ENCODE results near the gene CFAP100.

Gene CFAP100

DNA sequence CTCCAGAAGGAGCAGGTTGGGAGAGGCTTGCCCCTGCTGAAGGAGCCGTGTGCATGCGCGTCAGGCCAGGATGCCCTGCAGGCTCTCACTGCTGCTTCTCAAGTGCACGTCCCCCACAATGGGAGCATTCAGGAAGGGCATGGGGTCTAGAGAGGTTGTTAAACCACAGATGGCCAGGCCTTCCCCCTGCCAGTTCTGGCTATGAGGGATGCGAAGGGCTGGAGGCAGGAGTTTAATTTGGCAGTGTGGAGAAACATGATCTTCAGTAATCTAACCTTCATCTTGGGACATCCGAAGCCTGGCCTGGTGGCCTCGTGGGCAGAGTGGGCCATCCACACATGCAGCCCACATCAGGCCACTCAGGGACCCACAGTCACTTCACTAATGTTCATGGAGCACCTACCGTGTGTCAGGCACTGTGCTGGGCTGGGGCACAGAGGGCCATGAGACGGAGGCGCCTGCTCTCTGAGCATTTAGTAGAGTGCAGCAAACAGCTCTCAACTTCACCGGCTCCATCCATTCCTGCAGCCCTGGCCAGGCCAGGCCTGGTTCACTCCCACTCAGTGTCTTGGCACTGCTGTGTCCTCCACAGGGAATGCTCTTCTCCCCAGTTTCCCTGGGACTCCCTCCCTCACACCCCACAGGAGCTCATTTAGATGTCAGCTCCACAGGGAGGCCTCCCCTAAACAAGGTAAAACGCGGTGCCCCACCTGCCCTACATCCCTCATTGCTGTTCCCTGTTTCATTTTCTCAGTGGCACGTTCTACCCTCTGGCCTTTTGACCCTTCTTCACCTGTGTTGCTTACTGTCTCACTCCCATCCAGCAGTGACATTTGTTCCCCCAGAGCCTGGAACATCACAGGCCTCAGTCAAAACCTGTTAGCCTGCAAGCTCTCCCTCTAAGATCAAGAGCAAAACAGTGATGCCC lies 4.0 kb downstream of the CFAP100 start:
- H3K36me3 ChIP-seq (ENCODE audit: insufficient read depth, insufficient read length, low read length) = no peaks in the 10 kb centered on the region

DNA sequence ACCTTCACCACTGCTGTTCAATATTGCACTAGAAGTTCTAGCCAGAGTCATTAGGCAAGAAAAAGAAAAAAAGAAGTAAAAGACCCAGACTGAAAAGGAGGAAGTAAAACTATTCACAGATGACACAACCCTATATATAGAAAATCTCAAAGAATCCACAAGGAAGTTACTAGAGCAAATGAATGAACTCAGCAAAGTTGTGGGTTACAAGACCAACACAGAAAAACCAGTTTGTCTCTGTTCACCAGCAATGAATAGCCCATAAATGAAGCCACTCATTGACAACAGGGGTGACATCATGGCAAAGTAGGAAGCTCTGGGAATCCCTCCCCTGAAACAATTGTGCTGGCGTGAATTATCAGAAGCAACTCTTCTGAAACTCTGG lies 4.6 kb downstream of the CFAP100 start:
- peaks cover 9% of the 10 kb centered on the region for H3K4me1 ChIP-seq (ENCODE audit: insufficient read depth, insufficient read length)
- no peak overlapping the region for H3K9ac ChIP-seq (ENCODE audit: insufficient read length, low read depth)
- H3K4me3 ChIP-seq (ENCODE audit: insufficient read length, low read depth) = no peak overlapping the region
- no peaks in the 10 kb centered on the region for H3K36me3 ChIP-seq (ENCODE audit: insufficient read depth, insufficient read length, low read length)
- no peaks in the 10 kb centered on the region for H3K9me3 ChIP-seq (ENCODE audit: insufficient read depth, low read length)
- DNase-seq (ENCODE audit: low read depth, low spot score) = no peak
- H3K27me3 ChIP-seq (ENCODE audit: insufficient read depth, insufficient read length) = no peaks in the 10 kb centered on the region
- TF ChIP-seq YY1 (IDR thresholded peaks at IDR 0.05; ENCODE audit: insufficient read depth, insufficient read length) = no peak
- no peak for TF ChIP-seq ZNF274 (IDR thresholded peaks at IDR 0.05; ENCODE audit: low read depth, low read length)
- TF ChIP-seq SUZ12 (IDR thresholded peaks at IDR 0.05; ENCODE audit: extremely low read depth, insufficient read depth, insufficient read length) = no peak

More for the DNA sequence above, 4.0 kb downstream of the CFAP100 start:
- no peak overlapping the region for H3K4me3 ChIP-seq (ENCODE audit: insufficient read length, low read depth)
- H3K4me1 ChIP-seq (ENCODE audit: insufficient read depth, insufficient read length) = peaks cover 9% of the 10 kb centered on the region
- H3K9ac ChIP-seq (ENCODE audit: insufficient read length, low read depth) = no peak overlapping the region
- no peak for DNase-seq (ENCODE audit: low read depth, low spot score)
- no peaks in the 10 kb centered on the region for H3K9me3 ChIP-seq (ENCODE audit: insufficient read depth, low read length)
- no peak for TF ChIP-seq SUZ12 (IDR thresholded peaks at IDR 0.05; ENCODE audit: extremely low read depth, insufficient read depth, insufficient read length)
- TF ChIP-seq ZNF274 (IDR thresholded peaks at IDR 0.05; ENCODE audit: low read depth, low read length) = no peak
- no peak for TF ChIP-seq YY1 (IDR thresholded peaks at IDR 0.05; ENCODE audit: insufficient read depth, insufficient read length)
- H3K27me3 ChIP-seq (ENCODE audit: insufficient read depth, insufficient read length) = no peaks in the 10 kb centered on the region

DNA sequence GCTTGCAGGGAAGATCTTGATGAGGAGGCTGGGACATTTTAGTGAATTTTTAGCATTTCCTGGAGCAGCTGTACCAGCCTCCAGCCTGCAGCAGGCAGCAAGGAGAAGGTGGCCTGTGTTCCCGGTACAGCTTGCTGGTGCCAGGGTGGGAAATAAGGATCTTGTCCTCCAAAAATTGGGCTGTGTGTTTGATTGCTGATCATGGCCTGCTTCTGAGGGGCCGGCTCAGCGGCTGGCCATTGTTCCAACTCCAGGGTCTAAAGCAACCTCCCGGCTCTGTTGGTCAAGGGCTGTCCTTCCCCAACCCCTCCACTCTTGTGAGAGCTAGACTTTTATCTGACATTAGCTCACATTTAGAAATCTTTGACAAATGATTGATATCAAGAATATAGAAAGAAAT lies 5.0 kb downstream of the CFAP100 start:
- H3K4me1 ChIP-seq (ENCODE audit: insufficient read depth, insufficient read length) = peaks cover 9% of the 10 kb centered on the region
- TF ChIP-seq SUZ12 (IDR thresholded peaks at IDR 0.05; ENCODE audit: extremely low read depth, insufficient read depth, insufficient read length) = no peak
- no peak for TF ChIP-seq ZNF274 (IDR thresholded peaks at IDR 0.05; ENCODE audit: low read depth, low read length)
- TF ChIP-seq YY1 (IDR thresholded peaks at IDR 0.05; ENCODE audit: insufficient read depth, insufficient read length) = no peak
- H3K9ac ChIP-seq (ENCODE audit: insufficient read length, low read depth) = no peak overlapping the region
- DNase-seq (ENCODE audit: low read depth, low spot score) = no peak
- H3K4me3 ChIP-seq (ENCODE audit: insufficient read length, low read depth) = no peak overlapping the region
- H3K27me3 ChIP-seq (ENCODE audit: insufficient read depth, insufficient read length) = no peaks in the 10 kb centered on the region
- H3K9me3 ChIP-seq (ENCODE audit: insufficient read depth, low read length) = no peaks in the 10 kb centered on the region
- no peaks in the 10 kb centered on the region for H3K36me3 ChIP-seq (ENCODE audit: insufficient read depth, insufficient read length, low read length)

DNA sequence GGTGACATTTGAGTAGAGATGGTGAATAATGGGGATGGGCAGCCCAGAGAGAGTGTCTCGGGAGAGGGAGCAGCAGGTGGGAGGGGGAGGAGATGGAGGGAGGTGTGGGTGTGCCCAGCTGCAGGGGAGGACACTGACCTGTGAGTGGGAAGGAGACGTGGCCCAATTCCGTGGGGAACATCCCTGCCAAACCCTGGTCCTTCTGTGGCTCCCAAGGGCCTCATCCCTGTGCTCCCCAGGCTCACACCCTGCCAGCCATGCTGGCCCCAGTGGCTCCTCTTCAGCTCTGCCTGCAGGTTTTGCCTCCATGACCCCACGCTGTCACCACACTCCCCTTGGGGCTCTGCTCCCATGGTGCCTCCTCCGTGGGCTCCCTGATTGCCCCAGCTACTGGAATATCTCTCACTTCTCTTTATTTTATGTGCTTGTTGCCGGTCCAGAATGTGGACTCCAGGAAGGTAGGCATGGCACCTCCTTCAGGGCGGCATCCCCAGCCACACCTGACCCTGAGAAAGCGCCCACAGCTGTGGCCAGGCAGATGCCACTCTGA lies 7.0 kb downstream of the CFAP100 start:
- H3K9me3 ChIP-seq (ENCODE audit: insufficient read depth, low read length) = no peaks in the 10 kb centered on the region
- no peak overlapping the region for H3K4me3 ChIP-seq (ENCODE audit: insufficient read length, low read depth)
- H3K36me3 ChIP-seq (ENCODE audit: insufficient read depth, insufficient read length, low read length) = no peaks in the 10 kb centered on the region
- no peak overlapping the region for H3K9ac ChIP-seq (ENCODE audit: insufficient read length, low read depth)
- DNase-seq (ENCODE audit: low read depth, low spot score) = no peak
- no peaks in the 10 kb centered on the region for H3K27me3 ChIP-seq (ENCODE audit: insufficient read depth, insufficient read length)
- no peak for TF ChIP-seq ZNF274 (IDR thresholded peaks at IDR 0.05; ENCODE audit: low read depth, low read length)
- no peak for TF ChIP-seq YY1 (IDR thresholded peaks at IDR 0.05; ENCODE audit: insufficient read depth, insufficient read length)
- no peak for TF ChIP-seq SUZ12 (IDR thresholded peaks at IDR 0.05; ENCODE audit: extremely low read depth, insufficient read depth, insufficient read length)
- peaks cover 12% of the 10 kb centered on the region for H3K4me1 ChIP-seq (ENCODE audit: insufficient read depth, insufficient read length)

DNA sequence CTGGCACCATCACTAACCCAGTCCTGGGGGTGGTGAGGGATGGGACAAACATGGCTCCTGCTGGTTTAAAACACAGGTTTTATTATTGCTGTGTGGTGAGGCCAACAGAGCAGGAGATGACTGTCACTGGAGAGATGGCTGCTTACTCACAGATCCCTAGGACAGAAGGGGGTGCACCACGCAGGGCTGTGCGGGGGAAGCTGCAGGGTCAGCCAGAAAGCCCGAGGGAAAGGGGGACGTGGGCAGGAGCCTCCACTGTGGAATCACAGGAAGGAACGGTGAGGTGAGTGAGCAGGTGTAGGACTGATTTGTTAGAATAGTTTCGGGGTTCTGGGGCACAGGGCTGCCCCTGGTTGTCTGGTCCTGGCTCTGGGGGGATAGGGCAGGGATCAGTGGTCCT lies 7.5 kb downstream of the CFAP100 start:
- no peak for DNase-seq (ENCODE audit: low read depth, low spot score)
- TF ChIP-seq YY1 (IDR thresholded peaks at IDR 0.05; ENCODE audit: insufficient read depth, insufficient read length) (no peak), ZNF274 (IDR thresholded peaks at IDR 0.05; ENCODE audit: low read depth, low read length) (no peak), SUZ12 (IDR thresholded peaks at IDR 0.05; ENCODE audit: extremely low read depth, insufficient read depth, insufficient read length) (no peak)
- H3K4me1 ChIP-seq (ENCODE audit: insufficient read depth, insufficient read length) = peaks cover 12% of the 10 kb centered on the region
- no peaks in the 10 kb centered on the region for H3K27me3 ChIP-seq (ENCODE audit: insufficient read depth, insufficient read length)
- H3K9ac ChIP-seq (ENCODE audit: insufficient read length, low read depth) = no peak overlapping the region
- H3K9me3 ChIP-seq (ENCODE audit: insufficient read depth, low read length) = no peaks in the 10 kb centered on the region
- H3K4me3 ChIP-seq (ENCODE audit: insufficient read length, low read depth) = no peak overlapping the region
- no peaks in the 10 kb centered on the region for H3K36me3 ChIP-seq (ENCODE audit: insufficient read depth, insufficient read length, low read length)

DNA sequence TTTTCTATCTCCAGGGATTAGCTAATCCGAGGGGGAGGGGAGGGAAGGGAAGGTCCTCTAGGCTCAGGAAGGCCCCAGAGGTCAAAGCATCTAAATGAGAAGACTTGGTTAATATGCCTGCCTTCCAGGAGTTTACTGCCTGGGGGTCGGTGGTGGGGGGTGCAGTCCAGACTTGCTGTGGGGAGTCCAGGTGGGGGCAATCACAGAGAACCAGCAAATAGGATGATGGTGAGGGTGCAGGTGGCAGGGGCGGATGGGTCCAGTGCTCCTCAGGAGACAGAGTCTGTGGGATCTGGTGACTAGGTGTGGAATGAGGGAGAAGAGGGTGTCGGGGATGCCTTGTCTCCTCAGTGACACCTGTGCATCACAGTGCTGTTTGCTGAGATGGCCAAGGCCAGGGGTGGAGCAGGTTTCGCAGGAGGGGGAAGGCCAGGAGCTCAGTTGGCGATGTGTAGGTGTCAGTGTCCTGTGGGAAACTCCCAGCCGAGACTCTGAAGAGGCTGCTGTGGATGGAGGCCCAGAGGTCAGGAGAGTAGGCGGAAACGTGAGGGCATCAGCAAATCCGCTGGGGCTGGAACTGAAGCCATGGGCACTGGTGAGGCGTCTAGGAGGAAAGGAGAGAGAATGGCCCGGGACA lies 8.1 kb downstream of the CFAP100 start:
- TF ChIP-seq ZNF274 (IDR thresholded peaks at IDR 0.05; ENCODE audit: low read depth, low read length) (no peak), SUZ12 (IDR thresholded peaks at IDR 0.05; ENCODE audit: extremely low read depth, insufficient read depth, insufficient read length) (no peak), YY1 (IDR thresholded peaks at IDR 0.05; ENCODE audit: insufficient read depth, insufficient read length) (no peak)
- Histone ChIP-seq H3K9ac (ENCODE audit: insufficient read length, low read depth) (no peak overlapping the region), H3K36me3 (ENCODE audit: insufficient read depth, insufficient read length, low read length) (no peaks in the 10 kb centered on the region), H3K27me3 (ENCODE audit: insufficient read depth, insufficient read length) (no peaks in the 10 kb centered on the region), H3K4me1 (ENCODE audit: insufficient read depth, insufficient read length) (peaks cover 12% of the 10 kb centered on the region), H3K4me3 (ENCODE audit: insufficient read length, low read depth) (no peak overlapping the region), H3K9me3 (ENCODE audit: insufficient read depth, low read length) (no peaks in the 10 kb centered on the region)
- DNase-seq (ENCODE audit: low read depth, low spot score) = peak; percentile 30
